Ureter (tissue), 1 donor: ENCODE data around the gene RPGR. TPM values are rescaled to one million over a fixed set of nuclear protein-coding genes. Genes with fewer than 3 reads are reported as not detected.

Experiments
- DNase-seq: peaks from one replicate; pipeline ENCODE4 v3.0.0-alpha.2; 2020; ENCODE audit warnings: low spot score
- total RNA-seq: library from RNA; stranded (reverse); gene quantifications from one replicate; pipeline ENCODE4 v1.2.4, GENCODE V29; 2023
- donor health status: DM: yes; HTN: yes; CAD: no.

Gene RPGR
- total RNA-seq, 1 donor from 2014 or later: 31.4 TPM

DNA sequence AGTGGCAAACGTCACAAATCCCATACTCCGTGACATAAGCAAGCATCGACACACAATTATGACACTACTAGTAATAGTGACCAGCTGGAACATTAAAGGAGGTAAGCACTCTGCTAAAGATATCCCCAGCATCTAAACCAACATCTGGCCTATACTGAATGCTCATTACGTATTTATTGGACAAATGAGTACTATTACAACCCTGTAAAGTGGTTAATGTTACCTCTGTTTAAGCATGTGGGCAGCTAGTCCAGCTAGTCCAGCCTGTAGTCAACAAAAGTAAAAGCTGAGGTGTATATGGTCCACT is 419 bp upstream of the RPGR start:
- no peak for DNase-seq

DNA sequence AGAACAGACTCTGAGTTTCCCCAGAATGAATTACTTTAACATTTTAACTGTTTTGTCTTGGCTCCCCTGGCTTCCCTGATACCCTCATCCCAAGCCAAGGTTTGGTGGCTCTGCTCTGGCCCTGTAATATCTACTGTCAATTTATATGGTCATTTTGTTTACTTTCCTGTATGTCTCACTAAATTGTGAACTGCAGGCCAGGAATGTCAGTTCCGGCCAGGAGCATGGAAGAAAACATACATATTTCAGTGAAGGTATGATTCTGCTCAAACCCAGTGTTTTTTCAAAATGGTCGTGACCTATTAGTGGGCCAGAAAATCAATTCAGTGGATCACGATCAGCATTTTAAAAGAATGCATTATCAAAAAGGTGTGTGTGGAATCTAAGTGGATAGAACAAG is 1.2 kb downstream of the RPGR start:
- DNase-seq: no peak

DNA sequence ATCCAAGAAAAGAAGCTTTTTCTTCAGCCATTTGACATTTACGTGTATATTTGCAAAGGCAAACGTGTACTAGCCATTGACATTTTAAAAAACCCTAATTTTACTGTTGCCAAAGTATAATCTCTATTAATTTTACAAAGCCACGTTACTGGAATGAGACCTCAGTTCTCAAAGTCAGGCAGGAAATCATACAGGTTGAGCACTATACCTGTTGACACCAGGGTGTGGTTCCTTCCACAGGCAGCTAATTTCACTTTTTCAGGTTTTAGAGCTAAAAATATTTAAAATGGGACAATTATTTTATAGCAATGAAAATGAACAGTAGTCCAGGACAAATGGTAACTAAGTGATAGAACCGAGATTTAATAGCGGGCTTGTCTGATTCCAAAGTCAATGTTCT is 6.5 kb downstream of the RPGR start:
- no peak for DNase-seq

DNA sequence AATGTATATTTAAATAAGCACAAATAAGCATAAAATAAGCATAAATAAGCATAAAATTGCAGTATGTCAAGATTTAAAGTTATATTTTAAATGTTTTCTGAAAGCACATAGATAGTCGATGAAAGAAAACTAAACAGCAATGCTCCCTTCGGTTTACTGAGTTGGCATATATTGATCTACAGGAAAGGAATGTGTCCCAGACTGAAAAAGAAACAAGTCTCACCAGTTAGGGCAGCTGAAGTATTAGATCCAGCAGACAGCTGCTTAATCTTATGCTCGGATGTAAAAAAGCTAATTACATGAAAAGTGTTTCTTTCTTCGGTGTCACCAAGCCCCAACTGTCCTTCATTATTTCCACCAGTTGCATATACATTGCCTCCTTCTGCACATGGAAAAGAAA is 8.7 kb downstream of the RPGR start:
- no peak for DNase-seq

DNA sequence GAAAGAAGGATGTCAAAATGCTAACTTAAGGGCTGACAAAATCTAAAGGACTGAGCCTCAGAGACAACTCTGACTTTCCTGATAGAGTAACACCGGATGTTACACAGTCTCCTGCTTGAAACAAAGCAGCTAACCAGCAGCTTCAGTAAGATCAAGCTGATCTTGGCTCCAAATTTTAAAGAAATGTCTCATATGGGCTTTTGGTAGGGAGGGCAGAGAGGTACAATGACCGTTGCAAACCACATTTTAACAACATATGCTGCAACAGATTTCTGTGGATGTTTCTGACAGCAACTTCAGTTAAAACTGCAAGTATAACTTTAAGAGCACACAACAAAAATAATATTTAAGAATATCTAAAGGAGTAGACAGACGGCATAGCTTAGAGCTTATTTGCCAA is 9.1 kb downstream of the RPGR start:
- DNase-seq: no peak

DNA sequence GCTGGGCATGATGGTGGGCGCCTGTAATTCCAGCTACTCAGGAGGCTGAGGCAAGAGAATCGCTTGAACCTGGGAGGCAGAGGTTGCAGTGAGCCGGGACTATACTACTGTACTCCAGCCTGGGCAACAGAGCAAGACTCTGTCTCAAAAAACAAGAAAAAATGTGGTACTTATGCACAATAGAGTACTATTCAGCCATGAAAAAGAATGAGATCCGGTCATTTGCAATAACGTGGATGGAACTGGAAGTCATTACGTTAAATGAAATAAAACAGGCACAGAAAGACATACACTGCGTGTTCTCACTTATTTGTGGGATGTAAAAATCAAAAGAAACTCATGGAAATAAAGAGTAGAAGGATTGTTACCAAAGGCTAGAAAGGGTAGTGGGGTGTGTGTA is 12.1 kb downstream of the RPGR start:
- DNase-seq: no peak

DNA sequence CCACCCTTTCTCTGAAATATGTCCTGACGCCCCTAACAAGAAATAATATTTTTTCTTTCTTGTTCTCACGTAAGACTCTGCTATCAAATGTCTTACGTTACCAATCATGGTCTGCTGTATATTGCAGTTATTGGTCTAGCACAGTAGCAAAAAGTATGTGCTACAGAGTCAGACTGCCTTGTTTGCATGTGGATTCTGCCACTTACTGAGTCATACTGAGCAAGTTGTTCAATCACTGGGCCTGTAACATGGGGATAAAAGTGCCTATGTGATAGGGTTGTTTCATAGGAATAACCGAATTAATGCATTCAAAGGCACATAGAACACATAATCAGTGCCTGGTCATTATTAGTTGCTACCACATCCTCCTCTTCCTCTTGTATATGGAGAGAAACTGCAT is 14.1 kb downstream of the RPGR start:
- no peak for DNase-seq

DNA sequence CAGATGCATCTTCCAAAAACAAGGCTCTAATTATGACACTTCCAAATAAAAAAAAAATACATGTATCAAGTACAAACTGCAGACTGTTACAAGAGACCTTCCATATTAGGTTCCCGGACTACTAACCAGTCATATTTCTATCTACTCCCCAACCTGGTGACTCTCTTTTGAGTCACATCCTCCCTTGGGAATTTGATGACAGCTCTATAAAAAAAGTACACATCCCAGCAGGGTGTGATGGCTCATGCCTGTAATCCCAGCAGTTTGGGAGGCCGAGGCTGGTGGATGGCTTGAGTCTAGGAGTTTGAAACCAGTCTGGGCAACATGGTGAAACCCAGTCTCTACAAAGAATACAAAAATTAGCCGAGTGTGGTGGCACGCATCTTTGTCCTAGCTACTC is 14.9 kb downstream of the RPGR start:
- no peak for DNase-seq

GRCh38 chrX:38311743-38312142 is 15.6 kb downstream of the RPGR start:
- DNase-seq: no peak

DNA sequence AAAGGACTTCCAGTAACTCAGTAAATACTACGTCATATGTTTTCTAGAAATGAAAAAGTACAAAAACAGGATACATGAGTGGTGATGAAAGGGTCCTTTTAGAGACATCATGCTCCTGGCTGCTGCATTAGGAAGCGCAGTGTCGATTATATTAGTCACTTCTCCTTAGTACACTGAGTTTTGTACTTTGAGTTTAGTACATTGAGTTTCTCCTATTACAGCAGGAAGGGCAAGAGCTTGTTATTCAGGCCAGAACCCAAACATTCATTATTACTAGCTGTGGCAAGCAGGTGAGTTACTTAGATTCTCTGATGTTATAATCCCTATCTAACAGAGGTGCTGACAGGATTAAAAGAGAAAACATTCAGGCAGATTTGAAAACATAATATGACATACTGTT is 21.3 kb downstream of the RPGR start:
- no peak for DNase-seq

GRCh38 chrX:38304010-38304409 is 23.3 kb downstream of the RPGR start:
- no peak for DNase-seq

GRCh38 chrX:38293741-38294140 is 33.6 kb downstream of the RPGR start:
- DNase-seq: no peak

DNA sequence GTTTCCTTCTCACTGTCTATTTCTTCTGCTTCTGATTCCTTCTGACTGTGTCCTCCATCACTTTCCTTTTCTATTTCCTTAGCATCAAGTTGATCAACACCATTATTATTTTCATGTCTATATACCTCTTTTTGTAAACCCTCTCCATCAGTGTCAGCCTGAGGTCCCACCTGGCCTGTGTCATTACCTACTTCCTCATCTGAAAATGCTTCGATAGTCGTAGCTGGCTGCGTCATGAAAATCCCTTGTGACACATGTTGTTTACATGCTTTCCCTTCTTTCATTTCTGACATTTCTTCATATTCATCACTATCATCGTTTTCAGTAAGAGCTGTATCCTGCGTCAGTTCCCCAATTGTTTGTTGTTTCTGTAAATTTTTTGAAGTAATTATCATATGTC is 39.6 kb downstream of the RPGR start:
- DNase-seq: no peak

- DNase-seq: no peak
Measured at GRCh38 chrX:38285649-38286048, 41.7 kb downstream of the RPGR start.

DNA sequence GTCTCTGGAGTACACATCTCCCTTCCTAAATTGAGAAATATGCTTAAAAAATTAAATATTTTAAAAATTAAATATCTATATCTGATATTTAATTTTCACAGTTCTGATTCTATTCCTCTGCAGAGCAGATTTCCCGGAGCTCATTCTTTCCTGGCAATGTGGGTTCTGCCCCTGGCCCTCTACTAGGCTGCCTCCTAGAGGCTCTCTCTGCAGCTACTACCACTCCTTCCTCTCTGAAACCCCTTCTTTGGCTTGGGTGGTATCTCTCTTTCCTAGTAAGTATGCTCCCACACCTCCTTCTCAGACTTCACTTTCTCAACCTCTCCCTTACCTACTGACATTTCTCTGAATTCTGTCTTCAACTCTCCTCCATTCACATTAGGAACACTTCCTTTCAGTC is 45.3 kb downstream of the RPGR start:
- no peak for DNase-seq

DNA sequence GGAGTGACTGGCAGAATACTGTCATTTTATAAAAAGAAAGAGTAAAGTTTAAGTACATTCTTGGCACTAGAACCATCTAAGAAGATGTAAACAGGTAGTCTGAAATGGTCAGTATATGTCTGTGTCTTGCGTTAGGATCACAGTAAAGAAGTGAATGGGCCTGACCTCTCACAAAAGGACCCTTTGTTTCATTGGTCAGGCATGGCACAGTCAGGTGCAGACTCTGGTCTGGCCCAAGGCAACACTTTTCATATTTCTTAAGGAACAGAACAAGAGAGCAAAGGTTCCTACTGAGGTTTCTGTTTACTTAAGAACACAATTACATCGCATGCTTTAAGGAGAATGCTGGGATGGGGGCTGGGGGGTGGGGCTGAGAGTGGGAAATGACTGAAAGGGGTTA is 48.1 kb downstream of the RPGR start:
- no peak for DNase-seq

- no peak for DNase-seq
Measured at GRCh38 chrX:38278682-38279081, 48.6 kb downstream of the RPGR start.

DNA sequence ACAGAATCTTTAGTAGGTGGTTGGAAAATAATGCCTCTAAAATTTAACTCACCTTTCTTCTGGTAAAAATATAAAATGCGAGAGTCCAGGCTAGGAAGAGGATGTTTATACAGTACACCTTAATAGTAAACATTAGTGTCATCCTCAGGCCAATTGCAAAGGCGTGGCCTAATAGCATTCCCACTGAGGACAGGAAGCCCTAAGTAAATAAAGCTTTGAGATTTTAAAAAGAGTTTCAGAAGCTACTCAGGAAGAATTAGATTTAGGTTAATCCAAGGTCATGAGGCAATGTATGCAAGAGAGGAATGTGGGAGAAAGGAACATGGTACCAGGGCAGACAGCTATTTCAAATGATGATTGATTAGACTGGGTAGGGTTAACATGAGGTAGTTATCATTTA is 49.5 kb downstream of the RPGR start:
- no peak for DNase-seq

DNA sequence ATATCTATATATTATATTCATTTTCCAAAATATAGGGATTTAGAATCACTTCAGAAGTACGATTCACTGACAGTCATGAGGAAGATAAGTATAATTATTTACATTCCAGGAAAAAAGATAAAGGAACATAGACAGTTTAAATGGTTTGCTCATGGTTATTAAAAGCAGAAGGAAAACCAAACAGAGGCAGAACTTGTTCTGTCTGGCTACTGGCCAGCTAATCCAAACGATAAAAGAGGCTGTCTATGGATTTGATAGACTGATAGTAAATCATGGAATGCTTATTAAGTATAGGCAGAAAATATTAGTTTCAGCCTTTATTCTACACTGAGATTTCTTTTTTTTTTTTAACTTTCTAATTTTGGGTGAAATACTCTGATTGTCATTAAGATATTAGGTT is 50.2 kb downstream of the RPGR start:
- DNase-seq: no peak

GRCh38 chrX:38276089-38276488 is 51.2 kb downstream of the RPGR start:
- DNase-seq: no peak

- no peak for DNase-seq
Measured at GRCh38 chrX:38275615-38276014, 51.7 kb downstream of the RPGR start.

- no peak for DNase-seq
Measured at GRCh38 chrX:38273453-38273852, 53.9 kb downstream of the RPGR start.

GRCh38 chrX:38271154-38271716 is 56.1 kb downstream of the RPGR start:
- no peak for DNase-seq

GRCh38 chrX:38268011-38268410 is 59.3 kb downstream of the RPGR start:
- DNase-seq: no peak
